Adrenal gland (tissue), 12 donors: Measurements from ENCODE around the gene WFDC1. TPM values are rescaled to one million over a fixed set of nuclear protein-coding genes. Genes with fewer than 3 reads are reported as not detected.

Experiments used
- DNase-seq, 7 donors: peaks; one replicate each; pipeline ENCODE4 v3.0.0-alpha.2; 2019 to 2020
- H3K27ac ChIP-seq, 5 donors: fragments of 200-600 bp; sonication (generic) in 4 of 5; 1 replicate in 3 of 5; 2 replicates in 2 of 5; pipeline versions ENCODE4 v1.5.1 to v1.8.0; 2016 to 2020; ENCODE audit warnings: mild to moderate bottlenecking in 1 of 5
- H3K27me3 ChIP-seq: fragments of 200-600 bp; 2 replicates; pipeline ENCODE4 v1.8.0; 2021
- H3K36me3 ChIP-seq, 2 donors: fragments of 200-600 bp; replicated peaks in 1 of 2; 1 replicate in 1 of 2; 2 replicates in 1 of 2; pipeline versions ENCODE4 v1.5.1 to v1.8.0; 2018 to 2022
- H3K4me1 ChIP-seq, 2 donors: fragments of 200-600 bp; replicated peaks in 1 of 2; 1 replicate in 1 of 2; 2 replicates in 1 of 2; pipeline versions ENCODE4 v1.5.1 to v1.8.0; 2018 to 2021
- H3K4me3 ChIP-seq, 4 donors: fragments of 200-600 bp; sonication (generic) in 3 of 4; one replicate each; pipeline ENCODE4 v1.5.1; 2016 to 2018
- H3K9me3 ChIP-seq, 3 donors: fragments of 200-600 bp; sonication (generic) in 1 of 3; replicated peaks in 1 of 3; 1 replicate in 2 of 3; 2 replicates in 1 of 3; pipeline versions ENCODE4 v1.5.1 to v1.8.0; 2016 to 2021
- POLR2A ChIP-seq, 2 donors: fragments of 450-650 bp; IDR thresholded peaks; one replicate each; pipeline ENCODE4 v1.6.1; 2017; ENCODE audit warnings: antibody characterized with exemption in 2 of 2, mild to moderate bottlenecking in 2 of 2, moderate library complexity in 1 of 2
- WGBS, 4 donors: extraction: QIAGEN DNeasy Blood & Tissue Kit in 2 of 4; methylation state at CpG; one replicate each; pipeline versions ENCODE4 v1.1.5 to v1.1.7; 2013 to 2017; 5-methylcytosine and 5-hydroxymethylcytosine counted together
- intact Hi-C, 2 donors: fragments of 100-400 bp; cut with DNase I; formaldehyde crosslinking; loops; one replicate each; pipeline versions ENCODE4 v1.14.1 to v1.15.0; 2022 to 2023
- polyA plus RNA-seq, 3 donors: library from polyadenylated mRNA; stranded (reverse); fragments of 200-250 nt in 2 of 3; fragments of 350-450 nt in 1 of 3; fragmentation: Illumina TruSeq in 1 of 3; extraction: RNeasy Lipid Tissue Mini Kit (QIAGEN cat#74804) in 1 of 3; gene quantifications; one replicate each; pipeline ENCODE4 v1.2.3, GENCODE V29; 2013 to 2014
- total RNA-seq, 9 donors: library from RNA; depleted of rRNA in 4 of 9; stranded (reverse); fragments of >200 nt in 4 of 9; fragments of 120-200 nt in 1 of 9; fragmentation: NEBNext Ultra II Directional in 1 of 9; extraction: Animal tissue kit (Norgen Biotek cat#: 25700) in 1 of 9; gene quantifications; one replicate each; pipeline versions ENCODE4 v1.1.0 to v1.2.4, GENCODE V29; 2013 to 2023
- TF ChIP-seq, protein P1 (sequence below), 6 experiments: fragments of 450-650 bp in 4 of 6; fragments of 200-600 bp in 2 of 6; sonication (generic) in 1 of 6; IDR thresholded peaks; 1 replicate in 5 of 6; 2 replicates in 1 of 6; pipeline versions ENCODE4 v1.5.1 to v1.8.0; 2016 to 2021; ENCODE audit warnings: antibody characterized with exemption in 6 of 6, mild to moderate bottlenecking in 2 of 6, moderate library complexity in 1 of 6
- donor health status: healthy with polysubstance abuse.
- donor health status: Bipolar disorder and iron deficiency.
- donor health status: DM: yes; HTN: yes; CAD: no.
- donor health status: DM: no; HTN: no; CAD: no.
- donor health status: DM: no; HTN: no; CAD: no.
- donor health status: DM: yes; HTN: yes; CAD: no.

WFDC1 gene
- total and polyA plus RNA-seq, 12 donors, result 9.6 to 284 (median 39.8) TPM

DNA sequence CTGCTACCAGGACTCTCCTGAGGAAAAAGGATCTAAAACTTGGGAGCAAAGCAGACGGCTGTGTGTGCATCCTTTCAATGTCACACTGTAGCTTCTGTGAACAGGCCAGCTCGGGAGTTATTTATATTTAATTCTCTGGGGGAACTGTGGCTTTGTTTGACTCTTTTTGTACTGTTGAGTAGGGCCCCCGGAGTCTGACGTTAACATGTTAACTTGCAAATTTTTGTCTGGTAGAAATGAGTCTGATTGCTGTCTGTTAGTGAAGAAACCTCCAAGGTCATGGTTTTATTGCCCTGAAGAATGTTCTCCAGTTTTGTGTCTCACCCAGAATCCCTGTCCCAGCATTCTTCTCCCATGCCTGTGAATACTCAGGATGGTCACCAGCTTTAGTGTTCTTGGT, 40.6 kb upstream of the WFDC1 start:
- no peaks in the 10 kb centered on the region for H3K4me1 ChIP-seq
- intact Hi-C loops, result no loop called here
- 42 to 53% (median 48%) methylated on average over 4 of the region's 4 CpGs for WGBS, 4 donors
- no peak overlapping the region for H3K4me3 ChIP-seq
- TF ChIP-seq, protein P1, sequence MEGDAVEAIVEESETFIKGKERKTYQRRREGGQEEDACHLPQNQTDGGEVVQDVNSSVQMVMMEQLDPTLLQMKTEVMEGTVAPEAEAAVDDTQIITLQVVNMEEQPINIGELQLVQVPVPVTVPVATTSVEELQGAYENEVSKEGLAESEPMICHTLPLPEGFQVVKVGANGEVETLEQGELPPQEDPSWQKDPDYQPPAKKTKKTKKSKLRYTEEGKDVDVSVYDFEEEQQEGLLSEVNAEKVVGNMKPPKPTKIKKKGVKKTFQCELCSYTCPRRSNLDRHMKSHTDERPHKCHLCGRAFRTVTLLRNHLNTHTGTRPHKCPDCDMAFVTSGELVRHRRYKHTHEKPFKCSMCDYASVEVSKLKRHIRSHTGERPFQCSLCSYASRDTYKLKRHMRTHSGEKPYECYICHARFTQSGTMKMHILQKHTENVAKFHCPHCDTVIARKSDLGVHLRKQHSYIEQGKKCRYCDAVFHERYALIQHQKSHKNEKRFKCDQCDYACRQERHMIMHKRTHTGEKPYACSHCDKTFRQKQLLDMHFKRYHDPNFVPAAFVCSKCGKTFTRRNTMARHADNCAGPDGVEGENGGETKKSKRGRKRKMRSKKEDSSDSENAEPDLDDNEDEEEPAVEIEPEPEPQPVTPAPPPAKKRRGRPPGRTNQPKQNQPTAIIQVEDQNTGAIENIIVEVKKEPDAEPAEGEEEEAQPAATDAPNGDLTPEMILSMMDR (IDR thresholded peaks at IDR 0.05), result no peak
- no peak for TF ChIP-seq POLR2A (IDR thresholded peaks at IDR 0.05)
- DNase-seq, result no peak
- no peak overlapping the region for H3K27ac ChIP-seq
- H3K9me3 ChIP-seq, result no peaks in the 10 kb centered on the region
- H3K27me3 ChIP-seq, result no peaks in the 10 kb centered on the region
- H3K36me3 ChIP-seq, result no peaks in the 10 kb centered on the region

DNA sequence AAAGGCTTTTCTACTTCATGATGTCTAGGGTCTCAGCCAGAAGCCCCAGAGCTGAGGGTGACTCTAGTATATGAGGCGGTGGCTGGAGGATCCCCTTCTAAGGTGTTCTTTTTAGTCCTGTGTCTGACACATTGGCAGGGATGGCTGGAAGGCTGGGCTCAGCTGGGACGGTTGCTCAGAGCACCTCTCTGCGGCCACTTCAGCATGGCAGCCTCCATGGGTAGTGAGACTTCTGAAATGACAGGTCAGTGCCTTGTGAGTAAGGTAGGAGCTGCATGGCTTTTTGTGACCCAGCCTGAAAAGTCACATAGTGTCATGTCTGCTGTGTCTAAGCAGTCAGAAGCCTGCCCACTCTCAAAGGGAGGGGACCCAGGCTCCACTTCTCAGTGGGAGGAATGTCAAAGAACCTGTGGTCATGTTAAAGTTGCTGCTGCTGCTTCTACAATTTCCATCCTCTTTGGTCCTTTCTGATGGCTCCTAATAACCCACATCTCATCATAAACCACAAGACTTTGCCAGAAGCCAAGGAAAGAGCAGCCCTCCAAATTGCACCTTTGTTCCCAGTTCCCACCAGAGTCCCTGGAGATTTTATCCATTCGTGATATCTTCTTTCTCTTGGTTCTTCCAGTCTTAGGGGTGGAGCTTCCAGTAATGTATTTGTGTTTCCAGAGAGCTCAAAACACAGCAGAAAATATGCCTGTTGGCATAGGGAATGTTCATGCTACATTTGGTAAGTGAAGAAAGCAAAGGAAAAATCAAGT, 39.4 kb upstream of the WFDC1 start:
- Histone ChIP-seq H3K9me3 (no peaks in the 10 kb centered on the region), H3K27me3 (no peaks in the 10 kb centered on the region), H3K4me3 (no peak overlapping the region), H3K36me3 (no peaks in the 10 kb centered on the region), H3K4me1 (no peaks in the 10 kb centered on the region), H3K27ac (no peak overlapping the region)
- intact Hi-C loops, result no loop called here
- TF ChIP-seq, protein P1 (IDR thresholded peaks at IDR 0.05), result no peak
- TF ChIP-seq POLR2A (IDR thresholded peaks at IDR 0.05), result no peak
- no peak for DNase-seq
- 79 to 88% (median 86%) methylated on average over 4 of the region's 4 CpGs for WGBS, 4 donors

DNA sequence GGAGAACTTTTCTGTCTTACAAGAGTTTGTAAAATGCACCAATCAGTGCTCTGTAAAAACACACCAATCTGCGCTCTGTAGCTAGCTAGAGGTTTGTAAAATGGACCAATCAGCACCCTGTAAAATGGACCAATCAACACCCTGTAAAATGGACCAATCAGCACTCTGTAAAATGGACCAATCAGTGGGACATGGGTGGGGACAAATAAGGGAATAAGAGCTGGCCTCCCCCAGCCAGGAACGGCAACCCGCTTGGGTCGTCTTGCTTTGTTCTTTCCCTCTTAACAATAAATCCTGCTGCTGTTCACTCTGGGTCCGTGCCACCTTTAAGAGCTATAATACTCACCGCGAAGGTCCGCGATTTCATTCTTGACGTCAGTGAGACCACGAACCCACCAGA, 36.4 kb upstream of the WFDC1 start:
- H3K9me3 ChIP-seq, result no peaks in the 10 kb centered on the region
- DNase-seq, result no peak
- TF ChIP-seq, protein P1 (IDR thresholded peaks at IDR 0.05), result no peak
- no peak for TF ChIP-seq POLR2A (IDR thresholded peaks at IDR 0.05)
- H3K36me3 ChIP-seq, result no peaks in the 10 kb centered on the region
- no peak overlapping the region for H3K27ac ChIP-seq
- WGBS, 4 donors, result 82 to 92% (median 89%) methylated on average over 11 of the region's 11 CpGs
- intact Hi-C loops, result no loop called here
- no peaks in the 10 kb centered on the region for H3K4me1 ChIP-seq
- H3K4me3 ChIP-seq, result no peak overlapping the region
- H3K27me3 ChIP-seq, result no peaks in the 10 kb centered on the region

- no peaks in the 10 kb centered on the region for H3K27me3 ChIP-seq
- WGBS, 4 donors, result 78 to 83% (median 82%) methylated on average over 3 of the region's 3 CpGs
These were observed 35.0 kb upstream of the WFDC1 start for GRCh38 chr16:84259691-84260090.

More at GRCh38 chr16:84259691-84260090, 35.0 kb upstream of the WFDC1 start:
- TF ChIP-seq, protein P1 (IDR thresholded peaks at IDR 0.05), result no peak
- no peak for TF ChIP-seq POLR2A (IDR thresholded peaks at IDR 0.05)
- no peak for DNase-seq
- no peak overlapping the region for H3K27ac ChIP-seq
- intact Hi-C loops, result no loop called here
- H3K36me3 ChIP-seq, result no peaks in the 10 kb centered on the region
- H3K9me3 ChIP-seq, result no peaks in the 10 kb centered on the region
- H3K4me1 ChIP-seq, result no peaks in the 10 kb centered on the region
- no peak overlapping the region for H3K4me3 ChIP-seq
